Stimulated activated naive CD8-positive, alpha-beta T cell treated with anti-CD3 and anti-CD28 coated beads, Interleukin-15, amount 100 ng/mL, for 72 hours (primary cell): ENCODE results near the gene HJURP.
"Not testable (repeated sequence)": the region's sequence is repeated elsewhere in the genome, so short reads cannot be mapped to it uniquely, and the experiment has no call there.

Source experiments
- ATAC-seq: fragments of 150-1000 bp; cut with Tn5 transposase; 2 replicates; pipeline ENCODE4 v1.10.0; 2021; ENCODE audit warnings: mild to moderate bottlenecking, moderate library complexity
- DNase-seq, 2 donors: peaks; one replicate each; pipeline ENCODE4 v3.0.0; 2021 to 2022
- H3K27ac Mint-ChIP-seq, 2 donors: one replicate each; pipeline ENCODE4 v1.8.0; 2022; ENCODE audit warnings: mild to moderate bottlenecking in 2 of 2, mixed read lengths in 2 of 2, moderate library complexity in 2 of 2
- H3K27me3 Mint-ChIP-seq: one replicate; pipeline ENCODE4 v1.8.0; 2022; ENCODE audit warnings: mixed read lengths
- H3K4me1 Mint-ChIP-seq: one replicate; pipeline ENCODE4 v1.8.0; 2022; ENCODE audit warnings: mild to moderate bottlenecking, mixed read lengths
- H3K4me3 Mint-ChIP-seq, 2 donors: one replicate each; pipeline ENCODE4 v1.8.0; 2022; ENCODE audit warnings: mild to moderate bottlenecking in 2 of 2, mixed read lengths in 2 of 2, moderate library complexity in 1 of 2
- H3K9me3 Mint-ChIP-seq, 2 donors: one replicate each; pipeline ENCODE4 v1.8.0; 2022; ENCODE audit warnings: mixed read lengths in 2 of 2

The HJURP gene, protein sequence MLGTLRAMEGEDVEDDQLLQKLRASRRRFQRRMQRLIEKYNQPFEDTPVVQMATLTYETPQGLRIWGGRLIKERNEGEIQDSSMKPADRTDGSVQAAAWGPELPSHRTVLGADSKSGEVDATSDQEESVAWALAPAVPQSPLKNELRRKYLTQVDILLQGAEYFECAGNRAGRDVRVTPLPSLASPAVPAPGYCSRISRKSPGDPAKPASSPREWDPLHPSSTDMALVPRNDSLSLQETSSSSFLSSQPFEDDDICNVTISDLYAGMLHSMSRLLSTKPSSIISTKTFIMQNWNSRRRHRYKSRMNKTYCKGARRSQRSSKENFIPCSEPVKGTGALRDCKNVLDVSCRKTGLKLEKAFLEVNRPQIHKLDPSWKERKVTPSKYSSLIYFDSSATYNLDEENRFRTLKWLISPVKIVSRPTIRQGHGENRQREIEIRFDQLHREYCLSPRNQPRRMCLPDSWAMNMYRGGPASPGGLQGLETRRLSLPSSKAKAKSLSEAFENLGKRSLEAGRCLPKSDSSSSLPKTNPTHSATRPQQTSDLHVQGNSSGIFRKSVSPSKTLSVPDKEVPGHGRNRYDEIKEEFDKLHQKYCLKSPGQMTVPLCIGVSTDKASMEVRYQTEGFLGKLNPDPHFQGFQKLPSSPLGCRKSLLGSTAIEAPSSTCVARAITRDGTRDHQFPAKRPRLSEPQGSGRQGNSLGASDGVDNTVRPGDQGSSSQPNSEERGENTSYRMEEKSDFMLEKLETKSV

DNA sequence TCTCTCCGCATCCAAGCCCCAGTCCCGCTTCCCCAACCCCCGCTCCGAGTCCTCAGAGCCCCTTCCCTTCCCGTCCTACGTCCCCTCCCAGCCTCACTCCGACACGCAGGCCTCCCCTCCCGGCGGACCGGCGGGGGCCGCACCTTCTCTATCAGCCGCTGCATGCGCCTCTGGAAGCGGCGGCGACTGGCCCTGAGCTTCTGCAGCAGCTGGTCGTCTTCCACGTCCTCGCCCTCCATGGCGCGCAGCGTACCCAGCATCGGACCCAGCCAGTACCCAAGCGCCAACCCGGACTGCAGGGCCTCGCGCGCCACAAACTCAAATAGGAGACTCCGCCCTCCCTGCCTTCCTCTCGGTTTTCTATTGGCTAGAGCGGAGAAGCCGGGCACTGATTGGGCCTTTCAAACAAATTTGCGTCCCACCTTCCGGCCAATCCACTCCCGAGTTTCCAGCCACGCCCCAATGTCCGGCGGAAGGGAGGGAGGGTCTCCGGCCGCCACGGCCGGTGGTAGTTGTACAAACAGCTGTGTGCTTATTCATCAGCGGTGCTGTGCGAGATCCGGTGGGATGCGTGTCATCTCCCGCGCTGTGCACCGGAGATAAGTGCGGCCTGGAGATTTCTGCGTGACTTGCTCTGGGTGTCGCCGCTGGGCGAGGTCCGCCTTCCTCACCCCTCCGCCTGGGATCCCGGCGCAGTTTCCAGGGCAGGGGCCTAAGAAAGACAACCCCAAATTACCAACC lies at the start of gene HJURP:
Gene HJURP (minus strand): TSS at position 295 of the 741 bp plus-strand sequence. CDS start 35 bp downstream, at position 260.
- DNase-seq, result peak; percentile 91 to 96
- no peaks in the 10 kb centered on the region for H3K27me3 Mint-ChIP-seq
- peaks cover 51% of the 10 kb centered on the region for H3K4me1 Mint-ChIP-seq
- H3K4me3 Mint-ChIP-seq, result peak within 1 kb of the TSS; percentile 95 to 97
- H3K9me3 Mint-ChIP-seq, result no peaks in the 10 kb centered on the region
- H3K27ac Mint-ChIP-seq, result peak within 1 kb of the TSS; percentile 97 to 99
- ATAC-seq, result peak; percentile 95

DNA sequence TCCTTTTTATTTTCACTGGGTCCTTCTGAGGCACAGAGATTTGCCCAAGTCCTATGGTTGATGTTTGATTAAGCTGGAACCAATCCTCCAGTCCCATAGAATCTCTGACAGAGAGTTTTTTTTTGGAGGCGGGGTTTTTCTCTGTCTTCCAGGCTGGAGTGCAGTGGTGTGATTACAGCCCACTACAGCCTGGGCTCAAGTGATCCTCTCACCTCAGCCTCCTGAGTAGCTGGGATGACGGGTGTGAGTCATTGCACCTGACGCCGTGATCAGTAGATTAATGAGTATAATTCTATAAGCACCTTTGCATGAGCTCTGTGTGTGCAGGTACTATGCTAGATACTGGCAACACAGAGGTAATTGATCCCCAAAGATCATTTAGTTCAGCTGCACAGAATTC lies 47.5 kb upstream of the HJURP start:
- no peak overlapping the region for H3K27ac Mint-ChIP-seq
- no peaks in the 10 kb centered on the region for H3K27me3 Mint-ChIP-seq
- no peak overlapping the region for H3K4me3 Mint-ChIP-seq
- ATAC-seq, result no peak
- no peaks in the 10 kb centered on the region for H3K9me3 Mint-ChIP-seq
- peaks cover 11% of the 10 kb centered on the region for H3K4me1 Mint-ChIP-seq
- DNase-seq, result no peak

- ATAC-seq (no peak), DNase-seq (no peak)
- Mint-ChIP-seq H3K27me3 (no peaks in the 10 kb centered on the region), H3K9me3 (no peaks in the 10 kb centered on the region), H3K27ac (no peak overlapping the region), H3K4me1 (peaks cover 11% of the 10 kb centered on the region), H3K4me3 (no peak overlapping the region)
Measured at GRCh38 chr2:233901367-233901766, 47.0 kb upstream of the HJURP start.

DNA sequence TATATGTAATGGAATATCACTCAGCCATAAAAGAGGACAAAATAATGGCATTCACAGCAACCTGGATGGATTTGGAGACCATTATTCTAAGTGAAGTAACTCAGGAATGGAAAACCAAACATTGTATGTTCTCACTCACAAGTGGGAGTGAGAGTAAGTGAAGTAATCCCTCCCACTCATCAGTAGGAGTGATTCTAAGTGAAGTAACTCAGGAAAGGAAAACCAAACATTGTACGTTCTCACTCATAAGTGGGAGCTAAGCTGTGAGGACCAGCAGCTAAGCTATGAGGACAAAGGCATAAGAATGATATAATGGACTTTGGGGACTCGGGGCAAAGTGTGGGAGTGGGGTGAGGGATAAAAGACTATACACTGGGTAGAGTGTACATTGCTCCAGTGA lies 41.9 kb upstream of the HJURP start:
- H3K27ac Mint-ChIP-seq, H3K27me3 Mint-ChIP-seq, H3K9me3 Mint-ChIP-seq, DNase-seq, ATAC-seq, H3K4me3 Mint-ChIP-seq: not testable (repeated sequence)
- peaks cover 11% of the 10 kb centered on the region for H3K4me1 Mint-ChIP-seq

GRCh38 chr2:233892793-233893192 lies 38.5 kb upstream of the HJURP start:
- ATAC-seq (no peak), DNase-seq (no peak)
- Mint-ChIP-seq H3K9me3 (no peaks in the 10 kb centered on the region), H3K4me1 (no peaks in the 10 kb centered on the region), H3K27me3 (peaks cover 19% of the 10 kb centered on the region), H3K27ac (no peak overlapping the region), H3K4me3 (no peak overlapping the region)

DNA sequence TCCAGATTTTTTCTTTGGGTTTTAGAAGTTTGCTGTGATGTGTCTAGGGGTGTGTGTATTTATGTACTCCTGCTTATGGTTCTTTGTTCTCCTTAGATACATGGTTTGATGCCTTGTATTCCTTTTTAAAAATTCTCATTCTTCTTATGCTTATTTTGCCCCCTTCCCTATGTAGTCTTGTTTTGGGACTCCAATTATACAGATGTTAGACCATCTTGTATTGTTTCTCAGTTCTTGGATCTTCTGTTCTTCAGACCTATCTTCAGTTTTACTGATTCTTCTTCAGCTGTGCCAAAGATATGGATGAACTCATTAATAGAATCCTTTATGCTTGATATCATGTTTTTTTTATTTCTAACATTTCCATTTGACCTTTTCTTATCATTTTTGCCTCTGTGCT lies 28.0 kb upstream of the HJURP start:
- H3K4me3 Mint-ChIP-seq, result no peak overlapping the region
- no peaks in the 10 kb centered on the region for H3K4me1 Mint-ChIP-seq
- peaks cover 36 to 44% of the 10 kb centered on the region in 2 donors for H3K9me3 Mint-ChIP-seq
- DNase-seq, result no peak
- H3K27me3 Mint-ChIP-seq, result peaks cover 36% of the 10 kb centered on the region
- H3K27ac Mint-ChIP-seq, result no peak overlapping the region
- no peak for ATAC-seq

GRCh38 chr2:233872125-233872524 lies 17.8 kb upstream of the HJURP start:
- not testable (repeated sequence) for H3K4me3 Mint-ChIP-seq, ATAC-seq, H3K27ac Mint-ChIP-seq, H3K4me1 Mint-ChIP-seq, DNase-seq
- peaks cover 36% of the 10 kb centered on the region for H3K27me3 Mint-ChIP-seq
- H3K9me3 Mint-ChIP-seq, result peaks cover 14 to 21% of the 10 kb centered on the region in 2 donors

DNA sequence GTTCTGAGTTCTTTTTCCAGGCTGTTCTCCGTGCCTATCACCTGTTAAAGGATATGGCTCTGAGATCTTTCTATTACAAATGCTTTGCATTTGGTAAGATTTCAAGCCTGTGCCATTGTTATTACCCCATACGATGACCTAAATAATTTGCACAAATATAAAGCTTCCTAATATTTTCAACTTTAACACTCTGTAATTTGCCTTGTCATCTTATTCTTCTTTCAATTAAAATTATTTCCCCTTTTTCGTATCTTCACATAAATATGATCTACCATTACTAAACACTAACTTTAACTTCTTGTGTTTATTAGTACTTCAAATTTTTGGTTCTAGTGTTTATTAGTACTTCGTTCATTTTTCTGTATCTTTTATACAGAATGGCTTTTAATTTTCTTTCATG lies 17.1 kb upstream of the HJURP start:
- H3K9me3 Mint-ChIP-seq, result peaks cover 16 to 18% of the 10 kb centered on the region in 2 donors
- no peak for ATAC-seq
- no peak overlapping the region for H3K27ac Mint-ChIP-seq
- no peak overlapping the region for H3K4me3 Mint-ChIP-seq
- peaks cover 9% of the 10 kb centered on the region for H3K4me1 Mint-ChIP-seq
- peaks cover 34% of the 10 kb centered on the region for H3K27me3 Mint-ChIP-seq
- DNase-seq, result no peak

- Mint-ChIP-seq H3K27ac (peak within 1 kb of the TSS; percentile 77 to 82), H3K4me3 (peak within 1 kb of the TSS; percentile 92 to 93), H3K4me1 (peaks cover 9% of the 10 kb centered on the region), H3K9me3 (peaks cover 8 to 26% of the 10 kb centered on the region in 2 donors), H3K27me3 (peaks cover 16% of the 10 kb centered on the region)
- peak; percentile 90 for ATAC-seq
- DNase-seq, result peak; percentile 53 to 57
Measured at GRCh38 chr2:233867993-233868532, 13.7 kb upstream of the HJURP start, which contains the start of gene MSL3B. TSS of gene MSL3B (minus strand) at chr2:233868386.

- Mint-ChIP-seq H3K27ac (no peak overlapping the region), H3K27me3 (peaks cover 3% of the 10 kb centered on the region), H3K9me3 (peaks cover 8 to 26% of the 10 kb centered on the region in 2 donors), H3K4me3 (no peak overlapping the region), H3K4me1 (peaks cover 9% of the 10 kb centered on the region)
- DNase-seq (no peak), ATAC-seq (no peak)
Measured at GRCh38 chr2:233866479-233866878, 12.1 kb upstream of the HJURP start.

GRCh38 chr2:233865838-233866237 lies 11.5 kb upstream of the HJURP start:
- DNase-seq (no peak), ATAC-seq (no peak)
- Mint-ChIP-seq H3K4me1 (peaks cover 9% of the 10 kb centered on the region), H3K9me3 (peaks cover 8 to 26% of the 10 kb centered on the region in 2 donors), H3K27ac (no peak overlapping the region), H3K4me3 (no peak overlapping the region), H3K27me3 (no peaks in the 10 kb centered on the region)

DNA sequence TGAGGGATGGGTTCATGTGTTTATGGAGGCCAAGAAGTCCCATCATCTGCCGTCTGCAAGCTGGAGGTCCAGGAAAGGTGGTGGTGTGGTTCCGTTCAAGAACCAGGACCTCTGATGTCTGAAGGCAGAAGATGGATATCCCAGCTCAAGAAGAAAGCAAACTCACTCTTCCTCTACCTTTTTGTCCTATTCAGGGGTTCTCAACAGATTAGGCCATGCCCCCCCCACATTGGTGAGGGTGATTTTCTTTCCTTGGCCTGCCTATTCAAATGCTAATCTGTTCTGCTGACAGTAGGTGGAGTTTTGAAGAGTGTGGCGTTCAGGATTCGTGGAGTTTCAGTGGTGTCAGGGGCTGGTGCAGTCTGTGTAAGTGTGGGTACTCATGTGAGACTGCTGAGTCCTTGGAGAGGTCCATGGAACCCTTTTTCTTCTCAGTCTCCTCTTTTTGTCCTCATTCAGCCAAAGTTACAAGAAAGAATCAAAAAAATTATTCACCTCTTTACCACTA lies 8.0 kb upstream of the HJURP start:
- H3K9me3 Mint-ChIP-seq, result peaks cover 0 to 14% of the 10 kb centered on the region in 2 donors
- ATAC-seq, result no peak
- no peaks in the 10 kb centered on the region for H3K27me3 Mint-ChIP-seq
- H3K4me3 Mint-ChIP-seq, result no peak overlapping the region
- DNase-seq, result no peak
- no peak overlapping the region for H3K27ac Mint-ChIP-seq
- H3K4me1 Mint-ChIP-seq, result peaks cover 6% of the 10 kb centered on the region

DNA sequence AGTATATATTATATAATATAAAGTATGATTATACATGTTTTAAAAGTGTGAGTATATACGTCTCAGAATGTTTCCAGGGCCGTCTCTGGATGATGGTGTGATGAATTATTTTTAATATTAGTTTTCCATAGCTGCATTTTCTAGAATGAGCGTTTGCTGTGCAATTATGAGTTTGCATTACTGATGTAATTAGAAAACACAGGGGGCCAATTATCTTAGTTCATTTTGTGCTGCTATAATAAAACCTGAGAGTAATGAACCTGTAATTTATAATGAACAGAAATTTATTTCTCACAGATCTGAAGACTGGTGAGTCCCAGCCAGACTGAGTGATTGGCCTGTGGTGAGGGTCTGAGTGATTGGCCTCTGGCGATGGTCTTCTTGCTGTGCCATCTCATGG lies 4.0 kb upstream of the HJURP start:
- ATAC-seq, result no peak
- no peak overlapping the region for H3K27ac Mint-ChIP-seq
- no peaks in the 10 kb centered on the region for H3K9me3 Mint-ChIP-seq
- no peak overlapping the region for H3K4me3 Mint-ChIP-seq
- DNase-seq, result no peak
- H3K4me1 Mint-ChIP-seq, result peaks cover 33% of the 10 kb centered on the region
- no peaks in the 10 kb centered on the region for H3K27me3 Mint-ChIP-seq

DNA sequence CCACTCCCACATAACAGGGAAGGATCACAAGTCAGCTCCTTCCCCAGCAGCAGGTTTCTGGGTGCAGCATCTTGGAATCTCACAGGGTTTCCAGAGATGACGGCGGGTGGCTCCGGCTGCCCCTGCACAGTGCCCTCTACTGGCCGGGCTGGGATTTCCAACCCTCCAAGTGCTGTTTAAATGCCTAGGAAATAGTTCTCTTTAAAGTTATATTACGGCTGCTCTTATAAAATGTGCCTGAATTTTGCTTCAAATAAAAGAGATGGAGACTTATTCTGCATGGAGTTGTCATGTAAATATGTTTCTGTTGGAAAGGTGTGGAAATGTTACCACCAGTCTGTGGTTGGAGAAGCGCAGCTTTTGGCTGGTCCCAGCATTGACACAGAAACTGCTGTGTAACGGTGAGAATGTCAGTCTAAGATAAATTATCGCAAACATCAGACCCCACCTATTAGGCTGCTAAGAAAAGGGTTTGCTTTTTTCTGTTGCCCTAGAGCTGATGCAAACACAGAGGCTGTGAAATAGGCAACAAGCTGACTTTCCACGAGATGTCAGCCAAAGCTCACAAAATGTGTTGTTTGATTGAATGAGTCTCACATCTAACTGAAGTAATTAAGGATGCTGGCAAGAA lies 3.3 kb upstream of the HJURP start:
- H3K4me3 Mint-ChIP-seq, result no peak overlapping the region
- no peak overlapping the region for H3K27ac Mint-ChIP-seq
- no peaks in the 10 kb centered on the region for H3K27me3 Mint-ChIP-seq
- peak; percentile 50 to 53 for DNase-seq
- no peaks in the 10 kb centered on the region for H3K9me3 Mint-ChIP-seq
- no peak for ATAC-seq
- peaks cover 40% of the 10 kb centered on the region for H3K4me1 Mint-ChIP-seq

GRCh38 chr2:233856184-233856583 lies 1.8 kb upstream of the HJURP start:
- Mint-ChIP-seq H3K9me3 (no peaks in the 10 kb centered on the region), H3K27ac (no peak overlapping the region), H3K27me3 (no peaks in the 10 kb centered on the region), H3K4me3 (no peak overlapping the region), H3K4me1 (peaks cover 51% of the 10 kb centered on the region)
- ATAC-seq (no peak), DNase-seq (no peak)
